Keratinocyte (primary cell): ENCODE data around the gene BLNK. TPM values are rescaled to one million over a fixed set of nuclear protein-coding genes. Genes with fewer than 3 reads are reported as not detected.

ENCODE experiments used
- DNase-seq: peaks from one replicate; pipeline ENCODE4 v3.0.0-alpha.2; 2011; ENCODE audit warnings: low read depth, missing footprints, low spot score
- FAIRE-seq: peaks from 2 replicates; lab custom pipeline; 2011; peaks lifted over from hg19 to GRCh38; lab: Jason Lieb, UNC
- H2AFZ ChIP-seq: 2 replicates; pipeline ENCODE4 v1.6.0; 2012; ENCODE audit warnings: low read length, control low read depth, inconsistent platforms; ENCODE audit not compliant: control insufficient read depth
- H3K27ac ChIP-seq: 2 replicates; pipeline ENCODE4 v1.5.1; 2011; ENCODE audit warnings: low read length; ENCODE audit not compliant: control insufficient read depth, insufficient read depth
- H3K27me3 ChIP-seq: 3 replicates; pipeline ENCODE4 v1.6.0; 2011; ENCODE audit warnings: low read length; ENCODE audit not compliant: control insufficient read depth, insufficient read depth; ENCODE audit errors: extremely low read depth
- H3K36me3 ChIP-seq, 2 experiments: 2 replicates in 1 of 2; 3 replicates in 1 of 2; pipeline ENCODE4 v1.5.1; 2011; ENCODE audit warnings: low read length in 2 of 2, mild to moderate bottlenecking in 1 of 2; ENCODE audit not compliant: control insufficient read depth in 2 of 2, insufficient read depth in 2 of 2; ENCODE audit errors: extremely low read depth in 1 of 2
- H3K4me1 ChIP-seq: 3 replicates; pipeline ENCODE4 v1.5.1; 2011; ENCODE audit warnings: low read length; ENCODE audit not compliant: control insufficient read depth, insufficient read depth; ENCODE audit errors: extremely low read depth
- H3K4me2 ChIP-seq: 3 replicates; pipeline ENCODE4 v1.6.0; 2011; ENCODE audit warnings: low read depth, low read length; ENCODE audit not compliant: control insufficient read depth, insufficient read depth; ENCODE audit errors: extremely low read depth
- H3K4me3 ChIP-seq, 3 experiments: fragments of 200-600 bp in 1 of 3; sonication (generic) in 1 of 3; 2 replicates in 2 of 3; 3 replicates in 1 of 3; pipeline ENCODE4 v1.5.1; 2011 to 2016; ENCODE audit warnings: low read length in 3 of 3, mild to moderate bottlenecking in 3 of 3, control low read depth in 2 of 3, inconsistent platforms in 1 of 3, low read depth in 1 of 3, mixed read lengths in 1 of 3, mixed run types in 1 of 3, moderate library complexity in 1 of 3; ENCODE audit not compliant: control insufficient read depth in 2 of 3, insufficient read depth in 2 of 3; ENCODE audit errors: extremely low read depth in 1 of 3
- H3K79me2 ChIP-seq: 2 replicates; pipeline ENCODE4 v1.6.0; 2012; ENCODE audit warnings: low read length; ENCODE audit not compliant: control insufficient read depth, insufficient read depth
- H3K9ac ChIP-seq: 3 replicates; pipeline ENCODE4 v1.6.0; 2011; ENCODE audit warnings: low read length; ENCODE audit not compliant: control insufficient read depth, insufficient read depth; ENCODE audit errors: extremely low read depth
- H3K9me1 ChIP-seq: 3 replicates; pipeline ENCODE4 v1.6.0; 2011; ENCODE audit warnings: low read length; ENCODE audit not compliant: control insufficient read depth, insufficient read depth; ENCODE audit errors: extremely low read depth
- H3K9me3 ChIP-seq: 2 replicates; pipeline ENCODE4 v1.5.1; 2012; ENCODE audit warnings: low read depth, low read length; ENCODE audit not compliant: control insufficient read depth
- H4K20me1 ChIP-seq: 3 replicates; pipeline ENCODE4 v1.6.0; 2011; ENCODE audit warnings: low read length; ENCODE audit not compliant: control insufficient read depth, insufficient read depth; ENCODE audit errors: extremely low read depth
- CTCF ChIP-seq, 3 experiments: IDR thresholded peaks in 1 of 3; conservative IDR thresholded peaks in 1 of 3; optimal IDR thresholded peaks in 1 of 3; 2 replicates in 2 of 3; 3 replicates in 1 of 3; pipeline versions ENCODE3 to v1.5.1; 2011; ENCODE audit warnings: low read length in 3 of 3, mild to moderate bottlenecking in 3 of 3, moderate library complexity in 2 of 3, control low read depth in 1 of 3, inconsistent platforms in 1 of 3; ENCODE audit not compliant: insufficient read depth in 2 of 3; ENCODE audit errors: extremely low read depth in 1 of 3
- EZH2 ChIP-seq: IDR thresholded peaks from one replicate; pipeline ENCODE4 v1.6.1; 2012; ENCODE audit warnings: inconsistent platforms, mild to moderate bottlenecking, low read length, moderate library complexity
- dilution Hi-C: fragments of 300-500 bp; cut with MboI; formaldehyde crosslinking; loops from one replicate; pipeline ENCODE4 v1.7.0; 2020; ENCODE audit warnings: low sequenced_read_pairs; ENCODE audit not compliant: extremely low pct_ligation_motif_present
- polyA plus RNA-seq, 5 experiments: library from polyadenylated mRNA; depleted of rRNA in 3 of 5; stranded (reverse) in 3 of 5; stranded (forward) in 1 of 5; unstranded in 1 of 5; fragments of >200 nt; gene quantifications; 1 replicate in 1 of 5; 2 replicates in 3 of 5; 3 replicates in 1 of 5; pipeline versions ENCODE4 v1.2.1 to v1.2.3, GENCODE V29; 2011 to 2012; ENCODE audit warnings: missing spikeins in 2 of 5, low read depth in 1 of 5, low replicate concordance in 1 of 5

Gene BLNK
- polyA plus RNA-seq, 1 donor (not counting 4 experiments of a cell fraction or from before 2014, with no cell fraction given), result 2.2 TPM

GRCh38 chr10:96317067-96317833 is 45.9 kb upstream of the BLNK start:
- Histone ChIP-seq H4K20me1 (no peaks in the 10 kb centered on the region), H3K9me3 (no peaks in the 10 kb centered on the region), H3K36me3 (no peaks in the 10 kb centered on the region), H3K4me1 (no peaks in the 10 kb centered on the region), H3K79me2 (no peaks in the 10 kb centered on the region), H3K27me3 (no peaks in the 10 kb centered on the region), H2AFZ (no peak overlapping the region), H3K27ac (no peak overlapping the region), H3K4me2 (no peak overlapping the region), H3K9ac (no peak overlapping the region), H3K4me3 (no peak overlapping the region), H3K9me1 (no peaks in the 10 kb centered on the region)
- no peak for DNase-seq
- dilution Hi-C loops, result no loop called here
- FAIRE-seq, result no peak
- TF ChIP-seq CTCF (optimal IDR thresholded peaks at IDR 0.05 in 1 of 3, IDR thresholded peaks at IDR 0.05 in 1 of 3, conservative IDR thresholded peaks at IDR 0.05 in 1 of 3; ENCODE audit: extremely low read depth in 1 of 3, insufficient read depth in 2 of 3, low read length in 3 of 3) (no peak), EZH2 (no peak)

GRCh38 chr10:96313344-96313743 is 42.0 kb upstream of the BLNK start:
- Histone ChIP-seq H2AFZ (no peak overlapping the region), H3K4me3 (no peak overlapping the region), H3K27ac (no peak overlapping the region), H4K20me1 (no peaks in the 10 kb centered on the region), H3K4me1 (no peaks in the 10 kb centered on the region), H3K9me1 (no peaks in the 10 kb centered on the region), H3K9me3 (no peaks in the 10 kb centered on the region), H3K9ac (no peak overlapping the region), H3K36me3 (no peaks in the 10 kb centered on the region), H3K79me2 (no peaks in the 10 kb centered on the region), H3K27me3 (no peaks in the 10 kb centered on the region), H3K4me2 (no peak overlapping the region)
- TF ChIP-seq CTCF (optimal IDR thresholded peaks at IDR 0.05 in 1 of 3, IDR thresholded peaks at IDR 0.05 in 1 of 3, conservative IDR thresholded peaks at IDR 0.05 in 1 of 3; ENCODE audit: extremely low read depth in 1 of 3, insufficient read depth in 2 of 3, low read length in 3 of 3) (no peak), EZH2 (no peak)
- DNase-seq, result no peak
- dilution Hi-C loops, result no loop called here
- no peak for FAIRE-seq
